B cell (primary cell): ENCODE measurements around the gene GRK5. TPM values are rescaled to one million over a fixed set of nuclear protein-coding genes. Genes with fewer than 3 reads are reported as not detected.

Experiments used
- ATAC-seq: fragments of 200-7000 bp; cut with Tn5 transposase; one replicate; pipeline ENCODE4 v1.10.0; 2021; ENCODE audit warnings: low read depth, mild to moderate bottlenecking, moderate number of reproducible peaks, moderate library complexity
- CTCF ChIA-PET: fragments of 350-600 bp; sonication (Branson Sonifier 250); formaldehyde crosslinking; loops from one replicate; lab custom pipeline; 2021; ENCODE audit warnings: antibody characterized with exemption, inconsistent platforms; lab: Charles Lee
- POLR2A ChIA-PET: fragments of 350-600 bp; sonication (Branson Sonifier 250); formaldehyde crosslinking; loops from one replicate; lab custom pipeline; 2021; ENCODE audit warnings: antibody characterized with exemption; lab: Charles Lee
- DNase-seq: peaks from one replicate; pipeline ENCODE4 v3.0.0; 2013
- H2AFZ ChIP-seq: 2 replicates; pipeline ENCODE4 v1.6.1; 2012; ENCODE audit warnings: mild to moderate bottlenecking, low read depth, low read length; ENCODE audit not compliant: insufficient read depth, poor library complexity, severe bottlenecking
- H3K27ac ChIP-seq, 2 donors: 1 replicate in 1 of 2; 2 replicates in 1 of 2; pipeline ENCODE4 v1.5.1; 2012 to 2013; ENCODE audit warnings: low read length in 2 of 2, mild to moderate bottlenecking in 2 of 2, moderate library complexity in 1 of 2
- H3K27me3 ChIP-seq, 4 experiments: fragments of 200-600 bp in 1 of 4; sonication (generic) in 1 of 4; replicated peaks in 1 of 4; 1 replicate in 2 of 4; 2 replicates in 2 of 4; pipeline versions ENCODE4 v1.6.1 to v1.7.0; 2013 to 2016; ENCODE audit warnings: low read length in 3 of 4, mild to moderate bottlenecking in 2 of 4, mixed read lengths in 1 of 4, moderate library complexity in 1 of 4; ENCODE audit not compliant: insufficient read depth in 4 of 4, control insufficient read depth in 3 of 4; ENCODE audit errors: control extremely low read depth in 1 of 4
- H3K36me3 ChIP-seq, 2 experiments: replicated peaks in 1 of 2; 1 replicate in 1 of 2; 2 replicates in 1 of 2; pipeline versions ENCODE4 v1.6.1 to v1.7.1; 2013; ENCODE audit warnings: low read length in 1 of 2; ENCODE audit not compliant: insufficient read depth in 2 of 2, control insufficient read depth in 1 of 2; ENCODE audit errors: control extremely low read depth in 1 of 2, extremely low read depth in 1 of 2
- H3K4me1 ChIP-seq, 2 donors: fragments of 200-600 bp in 1 of 2; sonication (generic) in 1 of 2; 1 replicate in 1 of 2; 2 replicates in 1 of 2; pipeline versions ENCODE4 v1.5.1 to v1.6.1; 2013 to 2017; ENCODE audit warnings: low read length in 2 of 2; ENCODE audit not compliant: control insufficient read depth in 2 of 2, insufficient read depth in 2 of 2
- H3K4me2 ChIP-seq: replicated peaks from 2 replicates; pipeline ENCODE3; 2012; ENCODE audit warnings: mild to moderate bottlenecking, low read depth, low read length; ENCODE audit not compliant: poor library complexity, severe bottlenecking
- H3K4me3 ChIP-seq, 5 experiments: fragments of 200-600 bp in 1 of 5; sonication (generic) in 1 of 5; 1 replicate in 3 of 5; 2 replicates in 2 of 5; pipeline versions ENCODE4 v1.5.1 to v1.7.0; 2011 to 2016; ENCODE audit warnings: low read length in 4 of 5, mild to moderate bottlenecking in 4 of 5, low read depth in 2 of 5, control low read depth in 1 of 5, moderate library complexity in 1 of 5; ENCODE audit not compliant: insufficient read depth in 1 of 5; ENCODE audit errors: control extremely low read depth in 1 of 5, extremely low read depth in 1 of 5
- H3K79me2 ChIP-seq: fragments of 200-600 bp; sonication (generic); one replicate; pipeline ENCODE4 v1.6.0; 2016; ENCODE audit warnings: low read length; ENCODE audit not compliant: control insufficient read depth, insufficient read depth
- H3K9ac ChIP-seq: fragments of 200-600 bp; sonication (generic); 2 replicates; pipeline ENCODE4 v1.6.1; 2017; ENCODE audit warnings: mild to moderate bottlenecking, low read length, moderate library complexity
- H3K9me3 ChIP-seq, 3 donors: one replicate each; pipeline versions ENCODE4 v1.6.1 to v1.7.1; 2013; ENCODE audit warnings: low read length in 2 of 3; ENCODE audit not compliant: control insufficient read depth in 2 of 3, insufficient read depth in 1 of 3; ENCODE audit errors: control extremely low read depth in 1 of 3
- H4K20me1 ChIP-seq: 2 replicates; pipeline ENCODE4 v1.6.0; 2012; ENCODE audit warnings: mild to moderate bottlenecking, low read length; ENCODE audit not compliant: insufficient read depth, control insufficient read depth, poor library complexity, severe bottlenecking
- H3K27ac Mint-ChIP-seq: one replicate; pipeline ENCODE4 v1.8.0; 2021; ENCODE audit warnings: mixed read lengths
- H3K27me3 Mint-ChIP-seq: one replicate; pipeline ENCODE4 v1.8.0; 2021; ENCODE audit warnings: mixed read lengths
- H3K4me1 Mint-ChIP-seq: one replicate; pipeline ENCODE4 v1.8.0; 2021; ENCODE audit warnings: mixed read lengths
- H3K4me3 Mint-ChIP-seq: one replicate; pipeline ENCODE4 v1.8.0; 2021; ENCODE audit warnings: mixed read lengths
- H3K9me3 Mint-ChIP-seq: one replicate; pipeline ENCODE4 v1.8.0; 2022; ENCODE audit warnings: mixed read lengths; ENCODE audit not compliant: insufficient read depth
- EZH2 ChIP-seq: IDR thresholded peaks from 2 replicates; pipeline ENCODE4 v1.6.1; 2012; ENCODE audit warnings: borderline replicate concordance, low read depth, mild to moderate bottlenecking, moderate library complexity, low read length; ENCODE audit not compliant: insufficient read depth, poor library complexity, severe bottlenecking
- WGBS: methylation state at CpG from one replicate; pipeline ENCODE4 v1.1.5; 2013; ENCODE audit warnings: missing lambda C conversion rate; ENCODE audit not compliant: insufficient coverage; 5-methylcytosine and 5-hydroxymethylcytosine counted together
- intact Hi-C: fragments of 100-400 bp; cut with micrococcal nuclease; formaldehyde crosslinking; loops from one replicate; pipeline ENCODE4 v1.10.0; 2022
- polyA plus RNA-seq: library from polyadenylated mRNA; depleted of rRNA; stranded (reverse); fragments of >200 nt; gene quantifications from 2 replicates; pipeline ENCODE4 v1.2.3, GENCODE V29; 2012
- total RNA-seq, 2 donors: library from RNA; stranded (reverse); fragments of 120-200 nt in 1 of 2; gene quantifications; 1 replicate in 1 of 2; 2 replicates in 1 of 2; pipeline versions ENCODE4 v1.2.3 to v1.2.4, GENCODE V29; 2013 to 2022
- TF ChIP-seq, protein P1 (sequence below): fragments of 200-600 bp; IDR thresholded peaks from one replicate; pipeline ENCODE4 v1.8.0; 2022; ENCODE audit warnings: antibody characterized with exemption, mild to moderate bottlenecking

GRK5 gene
- total and polyA plus RNA-seq, 2 donors (not counting 1 experiment from before 2014, with no cell fraction given), result 21.9 to 54.8 TPM

DNA sequence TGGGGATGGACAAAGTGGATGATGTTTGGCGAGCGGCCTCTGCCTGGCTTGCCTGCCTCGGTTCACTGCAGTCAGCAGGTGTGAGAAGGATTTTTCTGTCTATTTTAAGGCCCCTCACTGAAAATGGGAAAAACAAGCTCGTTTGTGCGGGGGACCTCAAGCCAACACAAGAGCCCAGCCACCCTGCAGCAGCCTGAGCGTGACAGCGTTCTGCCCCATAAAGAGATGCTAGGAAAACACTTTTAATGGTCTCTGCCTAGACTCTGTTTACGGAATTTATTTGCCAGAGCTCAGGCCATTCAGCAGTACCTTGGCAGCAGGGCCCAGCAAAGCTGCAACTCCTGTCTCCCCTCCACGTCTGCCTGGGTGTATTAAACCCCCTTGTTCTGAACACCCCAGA is 131.7 kb downstream of the GRK5 start:
- H3K79me2 ChIP-seq, result peaks cover 73% of the 10 kb centered on the region
- H3K36me3 ChIP-seq, result peaks cover 0 to 25% of the 10 kb centered on the region in 2 experiments
- Mint-ChIP-seq H3K9me3 (no peaks in the 10 kb centered on the region), H3K4me3 (no peak overlapping the region), H3K27me3 (no peaks in the 10 kb centered on the region), H3K4me1 (peaks cover 20% of the 10 kb centered on the region), H3K27ac (no peak overlapping the region)
- no peak overlapping the region for H3K27ac ChIP-seq
- ATAC-seq (no peak), DNase-seq (no peak)
- H3K4me2 ChIP-seq, result no peak overlapping the region
- no peak overlapping the region for H3K9ac ChIP-seq
- H3K4me3 ChIP-seq, result no peak overlapping the region
- H3K9me3 ChIP-seq, result no peaks in the 10 kb centered on the region
- TF ChIP-seq EZH2, result no peak
- TF ChIP-seq, protein P1, sequence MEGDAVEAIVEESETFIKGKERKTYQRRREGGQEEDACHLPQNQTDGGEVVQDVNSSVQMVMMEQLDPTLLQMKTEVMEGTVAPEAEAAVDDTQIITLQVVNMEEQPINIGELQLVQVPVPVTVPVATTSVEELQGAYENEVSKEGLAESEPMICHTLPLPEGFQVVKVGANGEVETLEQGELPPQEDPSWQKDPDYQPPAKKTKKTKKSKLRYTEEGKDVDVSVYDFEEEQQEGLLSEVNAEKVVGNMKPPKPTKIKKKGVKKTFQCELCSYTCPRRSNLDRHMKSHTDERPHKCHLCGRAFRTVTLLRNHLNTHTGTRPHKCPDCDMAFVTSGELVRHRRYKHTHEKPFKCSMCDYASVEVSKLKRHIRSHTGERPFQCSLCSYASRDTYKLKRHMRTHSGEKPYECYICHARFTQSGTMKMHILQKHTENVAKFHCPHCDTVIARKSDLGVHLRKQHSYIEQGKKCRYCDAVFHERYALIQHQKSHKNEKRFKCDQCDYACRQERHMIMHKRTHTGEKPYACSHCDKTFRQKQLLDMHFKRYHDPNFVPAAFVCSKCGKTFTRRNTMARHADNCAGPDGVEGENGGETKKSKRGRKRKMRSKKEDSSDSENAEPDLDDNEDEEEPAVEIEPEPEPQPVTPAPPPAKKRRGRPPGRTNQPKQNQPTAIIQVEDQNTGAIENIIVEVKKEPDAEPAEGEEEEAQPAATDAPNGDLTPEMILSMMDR, result no peak
- peaks cover 26% of the 10 kb centered on the region for H4K20me1 ChIP-seq
- ChIA-PET CTCF (interaction anchor here (0.6 to 1.0 kb wide), 3 partner anchors 68 to 132 kb away, joined by 3 to 4 read pairs (median 3); partner anchors contain the start of gene GRK5), POLR2A (no interaction called here)
- intact Hi-C loops, result no loop called here
- 97% methylated on average over 6 of the region's 9 CpGs for WGBS
- no peaks in the 10 kb centered on the region for H3K27me3 ChIP-seq
- no peaks in the 10 kb centered on the region for H3K4me1 ChIP-seq
- H2AFZ ChIP-seq, result no peak overlapping the region

DNA sequence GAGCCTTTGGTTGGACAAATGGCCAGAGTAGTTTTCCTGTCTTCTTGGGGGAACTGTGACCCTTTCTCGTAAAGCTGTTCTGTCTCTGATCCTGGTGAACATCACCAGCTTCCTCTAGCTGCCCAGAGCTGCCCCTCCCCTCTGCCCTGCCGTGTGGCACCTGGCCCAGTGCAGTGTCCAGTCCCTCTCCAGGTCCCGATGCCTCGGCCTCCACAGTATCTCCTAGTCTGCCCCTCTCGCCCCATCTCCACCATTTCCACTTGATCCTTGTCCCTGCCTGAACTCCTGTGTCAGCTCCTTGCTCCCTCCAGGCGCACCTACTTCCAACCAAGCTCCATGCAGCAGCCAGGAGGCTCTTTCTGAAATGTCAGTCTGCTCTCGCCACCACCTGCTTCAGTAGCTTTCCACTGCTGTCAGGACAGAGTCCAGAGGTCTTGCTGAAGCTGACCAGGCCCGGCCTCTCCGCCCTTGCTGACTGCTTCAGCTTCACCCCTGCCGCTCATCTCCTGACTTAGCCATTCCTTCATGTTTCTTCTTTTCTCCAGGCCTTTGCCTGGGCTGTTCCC is 133.6 kb downstream of the GRK5 start:
- POLR2A ChIA-PET, result no interaction called here
- intact Hi-C loops, result no loop called here
- ATAC-seq (no peak), DNase-seq (no peak)
- CTCF ChIA-PET, result no interaction called here
- Histone ChIP-seq H3K9me3 (no peaks in the 10 kb centered on the region), H4K20me1 (peaks cover 35% of the 10 kb centered on the region), H3K4me2 (no peak overlapping the region), H3K27me3 (no peaks in the 10 kb centered on the region), H3K36me3 (peaks cover 0 to 20% of the 10 kb centered on the region in 2 experiments), H3K79me2 (peaks cover 78% of the 10 kb centered on the region), H3K27ac (no peak overlapping the region), H3K9ac (no peak overlapping the region), H3K4me1 (peaks cover 0 to 3% of the 10 kb centered on the region in 2 donors), H2AFZ (no peak overlapping the region), H3K4me3 (no peak overlapping the region)
- WGBS, result 97% methylated on average over 10 of the region's 10 CpGs
- Mint-ChIP-seq H3K9me3 (no peaks in the 10 kb centered on the region), H3K27me3 (no peaks in the 10 kb centered on the region), H3K4me3 (no peak overlapping the region), H3K4me1 (peaks cover 30% of the 10 kb centered on the region), H3K27ac (peak overlapping the region; percentile 32)
- TF ChIP-seq, protein P1, result no peak
- no peak for TF ChIP-seq EZH2
